ENCODE measurements around the gene PDE11A.
"Not testable (repeated sequence)": the region's sequence is repeated elsewhere in the genome, so short reads cannot be mapped to it uniquely, and the experiment has no call there.

PDE11A gene

GRCh38 chr2:177810906-177811305 is 261.7 kb downstream of the PDE11A start:
- DNase-seq, result no peak

- DNase-seq, result no peak
Measured at GRCh38 chr2:177808984-177809809, 263.4 kb downstream of the PDE11A start.

GRCh38 chr2:177806025-177806424 is 266.6 kb downstream of the PDE11A start:
- no peak for DNase-seq

GRCh38 chr2:177799531-177799930 is 273.0 kb downstream of the PDE11A start:
- peak in 1 of 2 experiments; percentile 41 for DNase-seq

GRCh38 chr2:177797808-177798207 is 274.8 kb downstream of the PDE11A start:
- DNase-seq, result no peak

GRCh38 chr2:177796654-177797415 is 275.7 kb downstream of the PDE11A start:
- DNase-seq, result no peak

- no peak for DNase-seq
Measured at GRCh38 chr2:177796011-177796410, 276.6 kb downstream of the PDE11A start.

- not testable (repeated sequence) for DNase-seq
Measured at GRCh38 chr2:177785143-177785542, 287.4 kb downstream of the PDE11A start.

GRCh38 chr2:177784745-177785067 is 287.9 kb downstream of the PDE11A start:
- DNase-seq, result no peak

GRCh38 chr2:177783835-177784744 is 288.5 kb downstream of the PDE11A start:
- no peak for DNase-seq

GRCh38 chr2:177783091-177783490 is 289.5 kb downstream of the PDE11A start:
- no peak for DNase-seq

- DNase-seq, result no peak
Measured at GRCh38 chr2:177782613-177783012, 290.0 kb downstream of the PDE11A start.

- no peak for DNase-seq
Measured at GRCh38 chr2:177778472-177778871, 294.1 kb downstream of the PDE11A start.

GRCh38 chr2:177772529-177772928 is 300.0 kb downstream of the PDE11A start:
- DNase-seq, result peak in 1 of 2 experiments; percentile 15

- no peak for DNase-seq
Measured at GRCh38 chr2:177771191-177771590, 301.4 kb downstream of the PDE11A start.

GRCh38 chr2:177767768-177768167 is 304.8 kb downstream of the PDE11A start:
- no peak for DNase-seq

GRCh38 chr2:177765698-177766097 is 306.9 kb downstream of the PDE11A start:
- no peak for DNase-seq

GRCh38 chr2:177763531-177764265 is 308.9 kb downstream of the PDE11A start:
- DNase-seq, result peak; percentile 53 to 71

GRCh38 chr2:177759443-177759842 is 313.1 kb downstream of the PDE11A start:
- DNase-seq, result no peak

- peak; percentile 70 to 74 for DNase-seq
Measured at GRCh38 chr2:177758591-177759371, 313.8 kb downstream of the PDE11A start.

GRCh38 chr2:177756336-177756735 is 316.2 kb downstream of the PDE11A start:
- DNase-seq, result no peak

GRCh38 chr2:177754492-177754873 is 318.1 kb downstream of the PDE11A start:
- no peak for DNase-seq
